Measurements from ENCODE around the gene USP3.

The USP3 gene

GRCh38 chr15:63488398-63488960 is 15.9 kb upstream of the USP3 start:
- TF ChIP-seq CTCF (IDR thresholded peaks at IDR 0.05; ENCODE audit: low read length), result no peak
- TF ChIP-seq EZH2phosphoT487 (IDR thresholded peaks at IDR 0.05; ENCODE audit: low read length), result no peak
- Histone ChIP-seq H2AFZ (ENCODE audit: low read length) (no peak overlapping the region), H3K79me2 (ENCODE audit: low read length) (no peaks in the 10 kb centered on the region), H3K4me1 (ENCODE audit: low read length) (peaks cover 38% of the 10 kb centered on the region), H3K9ac (ENCODE audit: low read length) (no peak overlapping the region), H3K9me3 (replicated peaks; ENCODE audit: insufficient read depth, low read length) (no peaks in the 10 kb centered on the region), H3K4me3 (ENCODE audit: low read length) (no peak overlapping the region), H4K20me1 (ENCODE audit: insufficient read depth, low read length) (no peaks in the 10 kb centered on the region), H3K27ac (ENCODE audit: low read length) (no peak overlapping the region), H3K27me3 (replicated peaks; ENCODE audit: insufficient read depth, low read length) (no peaks in the 10 kb centered on the region), H3K4me2 (ENCODE audit: low read depth, low read length) (no peak overlapping the region), H3F3A (ENCODE audit: insufficient read depth, low read length) (peaks cover 37% of the 10 kb centered on the region), H3K9me2 (replicated peaks; ENCODE audit: insufficient read depth, low read length) (no peaks in the 10 kb centered on the region), H3K36me3 (replicated peaks; ENCODE audit: insufficient read depth, low read length) (no peaks in the 10 kb centered on the region)
- DNase-seq, result no peak

GRCh38 chr15:63489352-63489751 is 15.0 kb upstream of the USP3 start:
- Histone ChIP-seq H3K36me3 (replicated peaks; ENCODE audit: insufficient read depth, low read length) (no peaks in the 10 kb centered on the region), H3K4me2 (ENCODE audit: low read depth, low read length) (no peak overlapping the region), H2AFZ (ENCODE audit: low read length) (no peak overlapping the region), H3F3A (ENCODE audit: insufficient read depth, low read length) (peaks cover 29% of the 10 kb centered on the region), H3K27me3 (replicated peaks; ENCODE audit: insufficient read depth, low read length) (no peaks in the 10 kb centered on the region), H3K79me2 (ENCODE audit: low read length) (no peaks in the 10 kb centered on the region), H3K4me3 (ENCODE audit: low read length) (no peak overlapping the region), H3K4me1 (ENCODE audit: low read length) (peaks cover 30% of the 10 kb centered on the region), H3K9me3 (replicated peaks; ENCODE audit: insufficient read depth, low read length) (no peaks in the 10 kb centered on the region), H3K9me2 (replicated peaks; ENCODE audit: insufficient read depth, low read length) (no peaks in the 10 kb centered on the region), H3K9ac (ENCODE audit: low read length) (no peak overlapping the region), H4K20me1 (ENCODE audit: insufficient read depth, low read length) (no peaks in the 10 kb centered on the region), H3K27ac (ENCODE audit: low read length) (no peak overlapping the region)
- no peak for TF ChIP-seq CTCF (IDR thresholded peaks at IDR 0.05; ENCODE audit: low read length)
- TF ChIP-seq EZH2 (optimal IDR thresholded peaks at IDR 0.05; ENCODE audit: low read depth, low read length), result no peak
- TF ChIP-seq EZH2phosphoT487 (IDR thresholded peaks at IDR 0.05; ENCODE audit: low read length), result no peak
- no peak for DNase-seq

- Histone ChIP-seq H4K20me1 (ENCODE audit: insufficient read depth, low read length) (no peaks in the 10 kb centered on the region), H3K27ac (ENCODE audit: low read length) (no peak overlapping the region), H3F3A (ENCODE audit: insufficient read depth, low read length) (peaks cover 18% of the 10 kb centered on the region), H3K27me3 (replicated peaks; ENCODE audit: insufficient read depth, low read length) (no peaks in the 10 kb centered on the region), H3K4me1 (ENCODE audit: low read length) (peaks cover 20% of the 10 kb centered on the region), H3K36me3 (replicated peaks; ENCODE audit: insufficient read depth, low read length) (no peaks in the 10 kb centered on the region), H3K79me2 (ENCODE audit: low read length) (no peaks in the 10 kb centered on the region), H3K9me3 (replicated peaks; ENCODE audit: insufficient read depth, low read length) (no peaks in the 10 kb centered on the region), H3K9ac (ENCODE audit: low read length) (no peak overlapping the region), H2AFZ (ENCODE audit: low read length) (no peak overlapping the region), H3K4me2 (ENCODE audit: low read depth, low read length) (no peak overlapping the region), H3K9me2 (replicated peaks; ENCODE audit: insufficient read depth, low read length) (no peaks in the 10 kb centered on the region), H3K4me3 (ENCODE audit: low read length) (no peak overlapping the region)
- no peak for TF ChIP-seq EZH2phosphoT487 (IDR thresholded peaks at IDR 0.05; ENCODE audit: low read length)
- no peak for TF ChIP-seq CTCF (IDR thresholded peaks at IDR 0.05; ENCODE audit: low read length)
- no peak for TF ChIP-seq EZH2 (optimal IDR thresholded peaks at IDR 0.05; ENCODE audit: low read depth, low read length)
- no peak for DNase-seq
Observed at GRCh38 chr15:63490345-63491034, 13.9 kb upstream of the USP3 start.

Measured in MM.1S (cell line).